IMR-90 (cell line): ENCODE data around the gene THUMPD2. TPM values are rescaled to one million over a fixed set of nuclear protein-coding genes. Genes with fewer than 3 reads are reported as not detected.
A peak's percentile ranks its signal among the peaks of the same experiment; 100 is the strongest.

Experiments used
- ATAC-seq: fragments of 200-7000 bp; cut with Tn5 transposase; 2 replicates; pipeline ENCODE4 v1.9.1; 2020; ENCODE audit warnings: low read depth, mild to moderate bottlenecking, moderate library complexity
- BruUV-seq: library from RNA; stranded (reverse); fragments of 400-500 nt; replicated peaks from 2 replicates; lab custom pipeline; 2021; lab: Mats Ljungman, UMichigan
- CTCF ChIA-PET: fragments of 300-600 bp; formaldehyde crosslinking; extraction: SDS; loops from one replicate; lab custom pipeline; 2021; ENCODE audit warnings: antibody characterized with exemption; lab: Yijun Ruan, JAX
- POLR2A ChIA-PET: fragments of 300-600 bp; sonication (Branson Sonifier 250); formaldehyde crosslinking; loops from one replicate; lab custom pipeline; 2022; ENCODE audit warnings: antibody characterized with exemption; ENCODE audit not compliant: unreplicated experiment; lab: Charles Lee
- DNase-seq: peaks from one replicate; pipeline ENCODE4 v3.0.0; 2013
- H2AFZ ChIP-seq: replicated peaks from 2 replicates; pipeline ENCODE3; 2013; ENCODE audit warnings: low read length, mild to moderate bottlenecking; ENCODE audit not compliant: poor library complexity
- H2AK5ac ChIP-seq: 2 replicates; pipeline ENCODE4 v1.6.1; 2013; ENCODE audit warnings: low read depth, low read length, inconsistent platforms
- H2AK9ac ChIP-seq: replicated peaks from 2 replicates; pipeline ENCODE3; 2013; ENCODE audit warnings: mild to moderate bottlenecking, low read depth, low read length, moderate library complexity; ENCODE audit not compliant: poor library complexity
- H2BK120ac ChIP-seq: 2 replicates; pipeline ENCODE4 v1.6.1; 2013; ENCODE audit warnings: low read depth, low read length, inconsistent platforms
- H2BK15ac ChIP-seq: 3 replicates; pipeline ENCODE4 v1.6.1; 2013; ENCODE audit warnings: low read depth, low read length, inconsistent platforms
- H2BK20ac ChIP-seq: 2 replicates; pipeline ENCODE4 v1.6.1; 2013; ENCODE audit warnings: low read depth, mild to moderate bottlenecking, inconsistent platforms, low read length, moderate library complexity
- H2BK5ac ChIP-seq: 2 replicates; pipeline ENCODE4 v1.6.1; 2013; ENCODE audit warnings: mild to moderate bottlenecking, low read depth, low read length, inconsistent platforms; ENCODE audit not compliant: poor library complexity, severe bottlenecking
- H3K14ac ChIP-seq: replicated peaks from 2 replicates; pipeline ENCODE4 v1.6.1; 2013; ENCODE audit warnings: low read depth, low read length, inconsistent platforms
- H3K18ac ChIP-seq: 2 replicates; pipeline ENCODE4 v1.6.1; 2013; ENCODE audit warnings: low read depth, low read length, control low read depth
- H3K23ac ChIP-seq: 2 replicates; pipeline ENCODE4 v1.6.1; 2013; ENCODE audit warnings: low read depth, low read length, inconsistent platforms
- H3K27ac ChIP-seq: 2 replicates; pipeline ENCODE4 v1.5.1; 2013; ENCODE audit warnings: mild to moderate bottlenecking, control low read depth, low read length; ENCODE audit not compliant: insufficient read depth
- H3K27me3 ChIP-seq: 2 replicates; pipeline ENCODE4 v1.6.1; 2013; ENCODE audit warnings: low read length; ENCODE audit not compliant: control insufficient read depth, insufficient read depth
- H3K36me3 ChIP-seq: 2 replicates; pipeline ENCODE4 v1.6.1; 2013; ENCODE audit warnings: low read length, mixed read lengths; ENCODE audit not compliant: control insufficient read depth, insufficient read depth
- H3K4ac ChIP-seq: 2 replicates; pipeline ENCODE4 v1.6.1; 2013; ENCODE audit warnings: low read depth, low read length, inconsistent platforms
- H3K4me1 ChIP-seq: 2 replicates; pipeline ENCODE4 v1.6.1; 2013; ENCODE audit warnings: low read length, mixed read lengths; ENCODE audit not compliant: control insufficient read depth, insufficient read depth
- H3K4me2 ChIP-seq: 2 replicates; pipeline ENCODE4 v1.6.1; 2013; ENCODE audit warnings: low read depth, mild to moderate bottlenecking, control low read depth, low read length, moderate library complexity
- H3K4me3 ChIP-seq: 2 replicates; pipeline ENCODE4 v1.5.1; 2013; ENCODE audit warnings: low read depth, mild to moderate bottlenecking, control low read depth, low read length, moderate library complexity; ENCODE audit not compliant: insufficient read depth
- H3K56ac ChIP-seq: 2 replicates; pipeline ENCODE4 v1.6.1; 2013; ENCODE audit warnings: low read length, inconsistent platforms; ENCODE audit not compliant: insufficient read depth; ENCODE audit errors: extremely low read depth
- H3K79me1 ChIP-seq, 2 experiments: 2 replicates each; pipeline ENCODE4 v1.6.1; 2013; ENCODE audit warnings: low read length in 2 of 2, inconsistent platforms in 1 of 2, low read depth in 1 of 2
- H3K9ac ChIP-seq: 2 replicates; pipeline ENCODE4 v1.6.1; 2013; ENCODE audit warnings: low read depth, low read length, control low read depth
- H3K9me1 ChIP-seq: 2 replicates; pipeline ENCODE4 v1.6.1; 2013; ENCODE audit warnings: low read length, inconsistent platforms; ENCODE audit not compliant: insufficient read depth
- H3K9me3 ChIP-seq: 2 replicates; pipeline ENCODE4 v1.6.1; 2013; ENCODE audit warnings: low read length; ENCODE audit not compliant: control insufficient read depth, insufficient read depth
- H4K20me1 ChIP-seq: 2 replicates; pipeline ENCODE4 v1.6.1; 2013; ENCODE audit warnings: low read length, inconsistent platforms; ENCODE audit not compliant: insufficient read depth
- H4K5ac ChIP-seq: 2 replicates; pipeline ENCODE4 v1.6.1; 2013; ENCODE audit warnings: mild to moderate bottlenecking, low read depth, low read length, control low read depth
- H4K8ac ChIP-seq, 2 experiments: 2 replicates each; pipeline ENCODE4 v1.6.1; 2013; ENCODE audit warnings: low read depth in 2 of 2, low read length in 2 of 2, control low read depth in 1 of 2, inconsistent platforms in 1 of 2
- H4K91ac ChIP-seq: 2 replicates; pipeline ENCODE4 v1.6.1; 2013; ENCODE audit warnings: low read depth, low read length, inconsistent platforms; ENCODE audit not compliant: insufficient read depth
- BHLHE40 ChIP-seq: fragments of 150-350 bp; IDR thresholded peaks from 2 replicates; pipeline ENCODE4 v1.6.1; 2016; ENCODE audit warnings: mild to moderate bottlenecking, low read depth, low read length
- CEBPB ChIP-seq: IDR thresholded peaks from 2 replicates; pipeline ENCODE4 v1.6.1; 2012; ENCODE audit warnings: low read depth, low read length, improper control_type of control experiment
- CHD1 ChIP-seq: IDR thresholded peaks from 2 replicates; pipeline ENCODE4 v1.6.1; 2012; ENCODE audit warnings: low read depth, low read length, improper control_type of control experiment
- MAZ ChIP-seq: IDR thresholded peaks from 2 replicates; pipeline ENCODE4 v1.6.1; 2012; ENCODE audit warnings: low read depth, mild to moderate bottlenecking, low read length, improper control_type of control experiment, moderate library complexity, borderline replicate concordance
- MXI1 ChIP-seq: IDR thresholded peaks from 2 replicates; pipeline ENCODE4 v1.6.1; 2012; ENCODE audit warnings: low read depth, mild to moderate bottlenecking, low read length, moderate library complexity, borderline replicate concordance
- NFE2L2 ChIP-seq: fragments of 150-350 bp; IDR thresholded peaks from 2 replicates; pipeline ENCODE4 v1.6.1; 2016; ENCODE audit warnings: low read depth, mild to moderate bottlenecking, low read length
- RAD21 ChIP-seq: IDR thresholded peaks from 2 replicates; pipeline ENCODE4 v1.6.1; 2012; ENCODE audit warnings: low read length, improper control_type of control experiment
- RCOR1 ChIP-seq: IDR thresholded peaks from 2 replicates; pipeline ENCODE4 v1.6.1; 2012; ENCODE audit warnings: mild to moderate bottlenecking, low read length, improper control_type of control experiment; ENCODE audit not compliant: insufficient replicate concordance
- RFX5 ChIP-seq: IDR thresholded peaks from 2 replicates; pipeline ENCODE4 v1.8.0; 2012; ENCODE audit warnings: low read depth, mild to moderate bottlenecking, low read length, moderate library complexity
- SMC3 ChIP-seq: fragments of 150-350 bp; IDR thresholded peaks from 2 replicates; pipeline ENCODE4 v1.6.1; 2016; ENCODE audit warnings: low read depth, mild to moderate bottlenecking, antibody characterized with exemption, low read length, moderate library complexity
- WGBS, 2 experiments: methylation state at CpG; one replicate each; pipeline versions ENCODE4 v1.1.5 to v1.1.7; 2013; ENCODE audit warnings: missing lambda C conversion rate in 2 of 2; ENCODE audit not compliant: insufficient read length in 1 of 2; ENCODE audit errors: extremely low coverage in 2 of 2; 5-methylcytosine and 5-hydroxymethylcytosine counted together
- dilution Hi-C: fragments of 300-500 bp; cut with HindIII; formaldehyde crosslinking; loops from one replicate; pipeline ENCODE4 v1.14.3; 2018; ENCODE audit warnings: low sequenced_read_pairs; ENCODE audit not compliant: unreplicated experiment
- in situ Hi-C: fragments of 300-500 bp; cut with MboI; formaldehyde crosslinking; loops from 3 replicates; pipeline ENCODE4 v1.14.3; 2019; ENCODE audit warnings: low sequenced_read_pairs, inconsistent platforms, mixed read lengths
- intact Hi-C: fragments of 100-400 bp; cut with micrococcal nuclease; formaldehyde crosslinking; loops from 2 replicates; pipeline ENCODE4 v1.10.0; 2022
- polyA plus RNA-seq, 3 experiments: library from polyadenylated mRNA; depleted of rRNA; stranded (reverse); fragments of >200 nt; gene quantifications; 2 replicates each; pipeline ENCODE4 v1.2.3, GENCODE V29; 2012; ENCODE audit warnings: low replicate concordance in 1 of 3
- total RNA-seq: library from RNA; depleted of rRNA; stranded (reverse); fragments of >200 nt; gene quantifications from 2 replicates; pipeline ENCODE4 v1.2.3, GENCODE V29; 2012
- TF ChIP-seq, protein P1 (sequence below): conservative IDR thresholded peaks from 2 replicates; pipeline ENCODE4 v1.5.1; 2012; ENCODE audit warnings: mild to moderate bottlenecking, low read depth, low read length, improper control_type of control experiment

THUMPD2 gene
- total and polyA plus RNA-seq, 2 of the 4 experiments (the other 2 are of a cell fraction) = 4.8 to 7.0 TPM

DNA sequence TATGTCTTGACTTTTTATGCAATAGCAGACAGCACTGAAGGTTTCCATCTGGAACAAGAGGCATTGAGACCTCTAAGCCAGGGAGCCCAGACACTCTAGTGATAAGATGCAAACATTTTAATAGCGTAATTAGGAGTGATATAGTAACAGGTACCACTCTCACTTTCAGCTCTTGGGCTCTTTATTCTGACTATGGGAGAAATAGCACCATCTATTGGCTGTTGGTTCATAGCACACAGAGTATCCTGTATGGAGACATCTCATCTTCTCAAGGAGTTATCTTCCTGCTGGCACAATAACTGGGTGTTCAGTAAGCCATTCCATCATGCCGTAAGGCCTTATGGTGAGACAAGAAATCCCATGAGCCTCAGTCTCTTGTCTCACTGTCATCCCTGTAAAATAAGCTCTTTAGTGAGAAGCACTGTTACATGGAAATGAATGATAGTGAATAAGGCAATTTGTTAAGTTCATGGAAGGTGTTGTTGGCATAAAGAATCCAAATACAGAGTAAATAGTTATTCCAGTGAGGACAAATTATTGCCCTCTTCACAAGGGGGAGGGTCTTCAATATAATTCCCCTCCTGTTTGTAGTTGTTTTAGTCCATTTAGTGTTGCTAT is 48.3 kb downstream of the THUMPD2 start:
- H2BK15ac ChIP-seq = no peak overlapping the region
- peaks cover 5% of the 10 kb centered on the region for H3K4me1 ChIP-seq
- H3K79me1 ChIP-seq = peaks cover 34 to 39% of the 10 kb centered on the region in 2 experiments
- H4K5ac ChIP-seq = no peak overlapping the region
- H2AK9ac ChIP-seq = no peak overlapping the region
- peak; percentile 70; the same call in 1 of the 2 replicates for ATAC-seq
- no TSS peak for BruUV-seq
- H3K18ac ChIP-seq = no peak overlapping the region
- no peak overlapping the region for H2BK120ac ChIP-seq
- peaks cover 5% of the 10 kb centered on the region; the same call in 1 of the 2 replicates for H3K9me1 ChIP-seq
- H3K36me3 ChIP-seq = peaks cover 9% of the 10 kb centered on the region
- in situ Hi-C loops = no loop called here
- H2AFZ ChIP-seq = no peak overlapping the region
- H3K14ac ChIP-seq = no peak overlapping the region
- no peaks in the 10 kb centered on the region for H3K9me3 ChIP-seq
- H4K8ac ChIP-seq = no peak overlapping the region
- intact Hi-C loops = no loop called here
- no peak overlapping the region for H3K23ac ChIP-seq
- H2AK5ac ChIP-seq = no peak overlapping the region
- no peak overlapping the region for H3K56ac ChIP-seq
- H3K9ac ChIP-seq = no peak overlapping the region
- H2BK5ac ChIP-seq = no peak overlapping the region
- no CpG with 5 or more reads among the region's 2 CpGs for WGBS, 2 experiments
- peak; percentile 35 for DNase-seq
- H4K20me1 ChIP-seq = no peaks in the 10 kb centered on the region
- no peak overlapping the region for H2BK20ac ChIP-seq
- dilution Hi-C loops = no loop called here
- ChIA-PET CTCF (interaction anchor here (0.7 to 3.0 kb wide), 5 partner anchors 12 to 218 kb away, joined by 3 to 17 read pairs (median 3); no protein-coding TSS in a partner anchor), POLR2A (no interaction called here)
- H3K27ac ChIP-seq = no peak overlapping the region
- H3K4me2 ChIP-seq = no peak overlapping the region
- H3K4ac ChIP-seq = no peak overlapping the region
- H3K27me3 ChIP-seq = no peaks in the 10 kb centered on the region
- H4K91ac ChIP-seq = no peak overlapping the region
- H3K4me3 ChIP-seq = no peak overlapping the region
- TF ChIP-seq NFE2L2 (no peak), RCOR1 (no peak), CHD1 (no peak), RAD21 (peak; percentile 59), CEBPB (no peak), MAZ (no peak), RFX5 (no peak), SMC3 (peak; percentile 46), MXI1 (no peak), BHLHE40 (no peak)
- TF ChIP-seq, protein P1, sequence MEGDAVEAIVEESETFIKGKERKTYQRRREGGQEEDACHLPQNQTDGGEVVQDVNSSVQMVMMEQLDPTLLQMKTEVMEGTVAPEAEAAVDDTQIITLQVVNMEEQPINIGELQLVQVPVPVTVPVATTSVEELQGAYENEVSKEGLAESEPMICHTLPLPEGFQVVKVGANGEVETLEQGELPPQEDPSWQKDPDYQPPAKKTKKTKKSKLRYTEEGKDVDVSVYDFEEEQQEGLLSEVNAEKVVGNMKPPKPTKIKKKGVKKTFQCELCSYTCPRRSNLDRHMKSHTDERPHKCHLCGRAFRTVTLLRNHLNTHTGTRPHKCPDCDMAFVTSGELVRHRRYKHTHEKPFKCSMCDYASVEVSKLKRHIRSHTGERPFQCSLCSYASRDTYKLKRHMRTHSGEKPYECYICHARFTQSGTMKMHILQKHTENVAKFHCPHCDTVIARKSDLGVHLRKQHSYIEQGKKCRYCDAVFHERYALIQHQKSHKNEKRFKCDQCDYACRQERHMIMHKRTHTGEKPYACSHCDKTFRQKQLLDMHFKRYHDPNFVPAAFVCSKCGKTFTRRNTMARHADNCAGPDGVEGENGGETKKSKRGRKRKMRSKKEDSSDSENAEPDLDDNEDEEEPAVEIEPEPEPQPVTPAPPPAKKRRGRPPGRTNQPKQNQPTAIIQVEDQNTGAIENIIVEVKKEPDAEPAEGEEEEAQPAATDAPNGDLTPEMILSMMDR = peak; percentile 56
